ENCODE data around the gene PREP. TPM values are rescaled to one million over a fixed set of nuclear protein-coding genes. Genes with fewer than 3 reads are reported as not detected.

PREP gene
- total RNA-seq, 4 donors from 2014 or later = 32.9 to 63.2 (median 41.2) TPM

- 76 to 83% methylated on average over 2 of the region's 2 CpGs for whole genome bisulfite sequencing, 2 donors (ENCODE audit: low coverage in 1 of 2)
- H3K27me3 ChIP-seq = no peaks in the 10 kb centered on the region
- no peaks in the 10 kb centered on the region for H3K9me3 ChIP-seq
- intact Hi-C loops (cut with DNase I; ENCODE audit: low total_unique reads) (no loop called here), in situ Hi-C loops (cut with MboI; ENCODE audit: low pct_ligation_motif_present in 1 of 4, low pct_unique_long_range_greater_than_20kb in 1 of 4, low sequenced_read_pairs in 3 of 4) (no loop called here)
- H3K27ac ChIP-seq = no peak overlapping the region
- no peak overlapping the region for H3K4me3 ChIP-seq
- no peak for TF ChIP-seq POLR2A (IDR thresholded peaks at IDR 0.05)
- TF ChIP-seq EP300 (IDR thresholded peaks at IDR 0.05; ENCODE audit: low read depth) = no peak
- TF ChIP-seq POLR2AphosphoS5 (IDR thresholded peaks at IDR 0.05) = no peak
- TF ChIP-seq, protein P1, sequence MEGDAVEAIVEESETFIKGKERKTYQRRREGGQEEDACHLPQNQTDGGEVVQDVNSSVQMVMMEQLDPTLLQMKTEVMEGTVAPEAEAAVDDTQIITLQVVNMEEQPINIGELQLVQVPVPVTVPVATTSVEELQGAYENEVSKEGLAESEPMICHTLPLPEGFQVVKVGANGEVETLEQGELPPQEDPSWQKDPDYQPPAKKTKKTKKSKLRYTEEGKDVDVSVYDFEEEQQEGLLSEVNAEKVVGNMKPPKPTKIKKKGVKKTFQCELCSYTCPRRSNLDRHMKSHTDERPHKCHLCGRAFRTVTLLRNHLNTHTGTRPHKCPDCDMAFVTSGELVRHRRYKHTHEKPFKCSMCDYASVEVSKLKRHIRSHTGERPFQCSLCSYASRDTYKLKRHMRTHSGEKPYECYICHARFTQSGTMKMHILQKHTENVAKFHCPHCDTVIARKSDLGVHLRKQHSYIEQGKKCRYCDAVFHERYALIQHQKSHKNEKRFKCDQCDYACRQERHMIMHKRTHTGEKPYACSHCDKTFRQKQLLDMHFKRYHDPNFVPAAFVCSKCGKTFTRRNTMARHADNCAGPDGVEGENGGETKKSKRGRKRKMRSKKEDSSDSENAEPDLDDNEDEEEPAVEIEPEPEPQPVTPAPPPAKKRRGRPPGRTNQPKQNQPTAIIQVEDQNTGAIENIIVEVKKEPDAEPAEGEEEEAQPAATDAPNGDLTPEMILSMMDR (IDR thresholded peaks at IDR 0.05) = no peak
- DNase-seq = no peak
- peaks cover 0 to 12% (median 0%) of the 10 kb centered on the region in 4 donors for H3K36me3 ChIP-seq
- no peaks in the 10 kb centered on the region for H3K4me1 ChIP-seq
These were observed 65.9 kb downstream of the PREP start for GRCh38 chr6:105336986-105337385.

DNA sequence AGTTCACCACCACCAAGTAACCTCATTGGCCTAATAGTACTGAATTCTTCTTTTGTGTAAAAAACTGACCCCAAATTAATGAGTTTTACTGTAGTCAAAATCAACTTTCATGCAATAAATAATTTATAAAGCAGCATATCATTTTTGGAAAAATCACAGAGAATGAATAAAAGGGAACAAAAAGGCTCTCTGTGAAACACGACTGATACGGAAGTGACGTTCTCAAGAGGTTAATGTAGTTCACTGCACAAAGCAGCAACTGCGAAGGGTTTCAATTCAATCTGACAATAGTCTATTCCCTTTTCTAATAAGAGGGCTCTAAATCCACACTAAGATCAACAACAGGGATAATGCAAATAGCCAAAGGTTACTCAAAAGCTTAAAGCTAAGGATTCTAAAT, 70.3 kb downstream of the PREP start:
- H3K4me1 ChIP-seq = peaks cover 0 to 3% (median 2%) of the 10 kb centered on the region in 4 donors
- no peaks in the 10 kb centered on the region for H3K9me3 ChIP-seq
- intact Hi-C loops (cut with DNase I; ENCODE audit: low total_unique reads) = no loop called here
- H3K27me3 ChIP-seq = no peaks in the 10 kb centered on the region
- in situ Hi-C loops (cut with MboI; ENCODE audit: low pct_ligation_motif_present in 1 of 4, low pct_unique_long_range_greater_than_20kb in 1 of 4, low sequenced_read_pairs in 3 of 4) = no loop called here
- H3K36me3 ChIP-seq = peaks cover 0 to 33% (median 0%) of the 10 kb centered on the region in 4 donors
- no peak for TF ChIP-seq EP300 (IDR thresholded peaks at IDR 0.05; ENCODE audit: low read depth)
- TF ChIP-seq POLR2AphosphoS5 (IDR thresholded peaks at IDR 0.05) = no peak
- no peak for TF ChIP-seq POLR2A (IDR thresholded peaks at IDR 0.05)
- TF ChIP-seq, protein P1 (IDR thresholded peaks at IDR 0.05) = no peak
- H3K27ac ChIP-seq = no peak overlapping the region
- no peak overlapping the region for H3K4me3 ChIP-seq
- 89 to 95% methylated on average over 4 of the region's 4 CpGs for WGBS, 2 donors (ENCODE audit: low coverage in 1 of 2)
- no peak for DNase-seq

GRCh38 chr6:105331927-105332326, 71.0 kb downstream of the PREP start:
- peaks cover 0 to 38% (median 0%) of the 10 kb centered on the region in 4 donors for H3K36me3 ChIP-seq
- H3K4me3 ChIP-seq = no peak overlapping the region
- no peak for TF ChIP-seq POLR2A (IDR thresholded peaks at IDR 0.05)
- TF ChIP-seq, protein P1 (IDR thresholded peaks at IDR 0.05) = no peak
- TF ChIP-seq POLR2AphosphoS5 (IDR thresholded peaks at IDR 0.05) = no peak
- no peak for TF ChIP-seq EP300 (IDR thresholded peaks at IDR 0.05; ENCODE audit: low read depth)
- intact Hi-C loops (cut with DNase I; ENCODE audit: low total_unique reads) (no loop called here), in situ Hi-C loops (cut with MboI; ENCODE audit: low pct_ligation_motif_present in 1 of 4, low pct_unique_long_range_greater_than_20kb in 1 of 4, low sequenced_read_pairs in 3 of 4) (no loop called here)
- H3K4me1 ChIP-seq = peaks cover 4 to 9% (median 7%) of the 10 kb centered on the region in 4 donors
- DNase-seq = no peak
- no peaks in the 10 kb centered on the region for H3K9me3 ChIP-seq
- H3K27me3 ChIP-seq = no peaks in the 10 kb centered on the region
- H3K27ac ChIP-seq = no peak overlapping the region
- WGBS, 2 donors (ENCODE audit: low coverage in 1 of 2) = 95% methylated on average over 4 of the region's 4 CpGs; no CpG with 5 or more reads in 1 of the 2 donors

DNA sequence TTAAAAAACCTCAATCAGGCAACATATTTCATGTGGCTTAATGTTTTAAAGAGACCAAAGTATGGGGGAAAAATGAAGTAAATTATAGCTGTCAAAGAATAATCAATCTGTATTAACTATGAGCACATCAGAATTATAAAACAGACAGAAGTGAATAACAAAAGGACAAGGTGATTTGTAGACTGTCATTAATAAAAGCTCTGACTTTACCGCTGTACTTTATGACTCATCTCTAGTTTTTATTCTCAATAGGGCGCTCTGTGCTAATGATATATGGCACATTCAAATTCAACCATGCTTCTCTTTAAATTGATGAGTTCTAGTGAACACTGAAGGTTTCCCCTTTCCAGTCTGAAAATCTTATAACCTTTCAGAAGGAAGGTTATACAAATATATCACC, 72.0 kb downstream of the PREP start:
- TF ChIP-seq POLR2AphosphoS5 (IDR thresholded peaks at IDR 0.05) (no peak), EP300 (IDR thresholded peaks at IDR 0.05; ENCODE audit: low read depth) (no peak), POLR2A (IDR thresholded peaks at IDR 0.05) (no peak)
- TF ChIP-seq, protein P1 (IDR thresholded peaks at IDR 0.05) = no peak
- no peak overlapping the region for H3K4me3 ChIP-seq
- in situ Hi-C loops (cut with MboI; ENCODE audit: low pct_ligation_motif_present in 1 of 4, low pct_unique_long_range_greater_than_20kb in 1 of 4, low sequenced_read_pairs in 3 of 4) (no loop called here), intact Hi-C loops (cut with DNase I; ENCODE audit: low total_unique reads) (no loop called here)
- WGBS, 2 donors (ENCODE audit: low coverage in 1 of 2) = 84 to 86% methylated on average over 2 of the region's 2 CpGs
- H3K9me3 ChIP-seq = no peaks in the 10 kb centered on the region
- DNase-seq = no peak
- no peaks in the 10 kb centered on the region for H3K27me3 ChIP-seq
- no peak overlapping the region for H3K27ac ChIP-seq
- H3K36me3 ChIP-seq = peaks cover 0 to 38% (median 0%) of the 10 kb centered on the region in 4 donors
- H3K4me1 ChIP-seq = peaks cover 7 to 19% (median 16%) of the 10 kb centered on the region in 4 donors
